ENCODE data around the gene LTBP4. TPM values are rescaled to one million over a fixed set of nuclear protein-coding genes. Genes with fewer than 3 reads are reported as not detected.

LTBP4 gene
- total RNA-seq, 2 donors from 2014 or later, result 160 to 500 TPM

GRCh38 chr19:40673397-40673796, 72.2 kb downstream of the LTBP4 start:
- Histone ChIP-seq H3K9me3 (no peaks in the 10 kb centered on the region), H3K4me3 (no peak overlapping the region), H3K36me3 (peaks cover 9 to 18% of the 10 kb centered on the region in 2 donors), H3K27ac (no peak overlapping the region), H3K27me3 (replicated peaks; ENCODE audit: insufficient read depth) (no peaks in the 10 kb centered on the region), H3K4me1 (replicated peaks) (no peaks in the 10 kb centered on the region)
- no peak for DNase-seq (ENCODE audit: low spot score)
- intact Hi-C loops (cut with DNase I), result no loop called here
- TF ChIP-seq POLR2AphosphoS5 (IDR thresholded peaks at IDR 0.05), result no peak
- TF ChIP-seq CTCF (IDR thresholded peaks at IDR 0.05), result no peak
- no peak for TF ChIP-seq POLR2A (IDR thresholded peaks at IDR 0.05)
- WGBS, result 76% methylated on average over 9 of the region's 11 CpGs

- H3K4me3 ChIP-seq, result no peak overlapping the region
- TF ChIP-seq POLR2AphosphoS5 (IDR thresholded peaks at IDR 0.05), result no peak
- no peak for TF ChIP-seq POLR2A (IDR thresholded peaks at IDR 0.05)
- TF ChIP-seq CTCF (IDR thresholded peaks at IDR 0.05), result no peak
- 74% methylated on average over 3 of the region's 3 CpGs for WGBS
- no peak overlapping the region for H3K27ac ChIP-seq
- intact Hi-C loops (cut with DNase I), result no loop called here
- no peaks in the 10 kb centered on the region for H3K27me3 ChIP-seq (replicated peaks; ENCODE audit: insufficient read depth)
- H3K4me1 ChIP-seq (replicated peaks), result no peaks in the 10 kb centered on the region
- H3K9me3 ChIP-seq, result no peaks in the 10 kb centered on the region
- peaks cover 9 to 14% of the 10 kb centered on the region in 2 donors for H3K36me3 ChIP-seq
- DNase-seq (ENCODE audit: low spot score), result no peak
Observed at GRCh38 chr19:40674291-40674690, 73.1 kb downstream of the LTBP4 start.

GRCh38 chr19:40677156-40677555, 76.0 kb downstream of the LTBP4 start:
- no peaks in the 10 kb centered on the region for H3K27me3 ChIP-seq (replicated peaks; ENCODE audit: insufficient read depth)
- no peak for TF ChIP-seq POLR2AphosphoS5 (IDR thresholded peaks at IDR 0.05)
- TF ChIP-seq CTCF (IDR thresholded peaks at IDR 0.05), result no peak
- no peak for TF ChIP-seq POLR2A (IDR thresholded peaks at IDR 0.05)
- no peaks in the 10 kb centered on the region for H3K9me3 ChIP-seq
- no peak overlapping the region for H3K27ac ChIP-seq
- intact Hi-C loops (cut with DNase I), result no loop called here
- peaks cover 5 to 12% of the 10 kb centered on the region in 2 donors for H3K36me3 ChIP-seq
- H3K4me3 ChIP-seq, result no peak overlapping the region
- no peaks in the 10 kb centered on the region for H3K4me1 ChIP-seq (replicated peaks)
- 93% methylated on average over 23 of the region's 23 CpGs for WGBS
- no peak for DNase-seq (ENCODE audit: low spot score)

Other genes with a start within 250 kb of the LTBP4 start
- 1 to 10 TPM in 1 of 2 donors, under 1 TPM in 1; 0.14 to 2.6 TPM for gene HIPK4, start 211.2 kb upstream of the LTBP4 start, total RNA-seq
- 10 to 100 TPM in 1 of 2 donors, 1 to 10 TPM in 1; 4.1 to 10.7 TPM for gene PRX, start 188.0 kb upstream of the LTBP4 start, total RNA-seq
- 10 to 100 TPM; 15.9 to 19.5 TPM for gene SERTAD1, start 175.4 kb upstream of the LTBP4 start, total RNA-seq
- gene SERTAD3, start 157.0 kb upstream of the LTBP4 start, total RNA-seq, result 10 to 100 TPM; 22.7 to 37.3 TPM
- gene BLVRB, start 135.6 kb upstream of the LTBP4 start, total RNA-seq, result 100 to 1,000 TPM; 101 to 261 TPM
- 10 to 100 TPM in 1 of 2 donors, 1 to 10 TPM in 1; 5.2 to 21.9 TPM for gene SPTBN4, start 134.4 kb upstream of the LTBP4 start, total RNA-seq
- gene SHKBP1, start 24.5 kb upstream of the LTBP4 start, total RNA-seq, result 10 to 100 TPM; 54.6 to 91.6 TPM
- gene NUMBL, start 89.3 kb downstream of the LTBP4 start, total RNA-seq, result 100 to 1,000 TPM in 1 of 2 donors, 10 to 100 TPM in 1; 24.3 to 102 TPM
- gene COQ8B, start 115.5 kb downstream of the LTBP4 start, total RNA-seq, result 10 to 100 TPM; 61.2 to 64.4 TPM
- gene ITPKC, start 115.7 kb downstream of the LTBP4 start, total RNA-seq, result 10 to 100 TPM; 40.8 to 44.5 TPM
- 10 to 100 TPM in 1 of 2 donors, 1 to 10 TPM in 1; 4.4 to 25.2 TPM for gene ACTMAP, start 149.1 kb downstream of the LTBP4 start, total RNA-seq
- gene SNRPA, start 149.8 kb downstream of the LTBP4 start, total RNA-seq, result 10 to 100 TPM; 70.3 to 92.2 TPM
- 1 to 10 TPM; 2.7 to 5.0 TPM for gene MIA, start 174.2 kb downstream of the LTBP4 start, total RNA-seq
- gene RAB4B, start 176.9 kb downstream of the LTBP4 start, total RNA-seq, result 10 to 100 TPM; 44.8 to 51.7 TPM
- 100 to 1,000 TPM in 1 of 2 donors, 10 to 100 TPM in 1; 62.6 to 213 TPM for gene EGLN2, start 197.8 kb downstream of the LTBP4 start, total RNA-seq
- gene CYP2A6, start 249.1 kb downstream of the LTBP4 start, total RNA-seq, result 1 to 10 TPM in 1 of 2 donors, not detected in 1; 1.1 TPM